ENCODE data around the gene TRIOBP.

GRCh38 chr22:37739611-37740049, 42.8 kb downstream of the TRIOBP start:
- TF ChIP-seq EZH2 (IDR thresholded peaks at IDR 0.05) (no peak), POLR2AphosphoS5 (IDR thresholded peaks at IDR 0.05; ENCODE audit: borderline replicate concordance, low read depth, low read length) (no peak)

Data from SK-N-MC (cell line).